Left hindlimb (tissue), 1 donor: ENCODE results near the gene ASB1.
"Not testable (repeated sequence)": the region's sequence is repeated elsewhere in the genome, so short reads cannot be mapped to it uniquely, and the experiment has no call there.

ENCODE experiments used
- DNase-seq: peaks from one replicate; pipeline ENCODE4 v3.0.0-alpha.2; 2018

Gene ASB1

GRCh38 chr2:238404406-238405216 lies 22.1 kb upstream of the ASB1 start:
- no peak for DNase-seq

DNA sequence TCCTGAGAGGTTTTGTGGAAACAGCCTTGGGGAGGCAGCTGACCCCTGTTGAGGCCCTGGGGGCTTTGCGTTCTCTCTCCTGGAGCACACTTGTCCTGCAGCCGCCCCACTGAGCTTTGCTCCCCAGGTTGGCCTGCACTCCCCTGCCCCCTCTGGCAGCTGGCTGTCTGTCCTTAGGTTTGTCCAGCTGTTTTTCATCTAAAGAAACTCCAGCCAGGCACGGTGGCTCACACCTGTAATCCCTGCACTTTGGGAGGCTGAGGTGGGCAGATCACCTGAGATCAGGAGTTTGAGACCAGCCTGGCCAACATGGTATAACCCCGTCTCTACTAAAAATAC lies 21.5 kb upstream of the ASB1 start:
- not testable (repeated sequence) for DNase-seq

DNA sequence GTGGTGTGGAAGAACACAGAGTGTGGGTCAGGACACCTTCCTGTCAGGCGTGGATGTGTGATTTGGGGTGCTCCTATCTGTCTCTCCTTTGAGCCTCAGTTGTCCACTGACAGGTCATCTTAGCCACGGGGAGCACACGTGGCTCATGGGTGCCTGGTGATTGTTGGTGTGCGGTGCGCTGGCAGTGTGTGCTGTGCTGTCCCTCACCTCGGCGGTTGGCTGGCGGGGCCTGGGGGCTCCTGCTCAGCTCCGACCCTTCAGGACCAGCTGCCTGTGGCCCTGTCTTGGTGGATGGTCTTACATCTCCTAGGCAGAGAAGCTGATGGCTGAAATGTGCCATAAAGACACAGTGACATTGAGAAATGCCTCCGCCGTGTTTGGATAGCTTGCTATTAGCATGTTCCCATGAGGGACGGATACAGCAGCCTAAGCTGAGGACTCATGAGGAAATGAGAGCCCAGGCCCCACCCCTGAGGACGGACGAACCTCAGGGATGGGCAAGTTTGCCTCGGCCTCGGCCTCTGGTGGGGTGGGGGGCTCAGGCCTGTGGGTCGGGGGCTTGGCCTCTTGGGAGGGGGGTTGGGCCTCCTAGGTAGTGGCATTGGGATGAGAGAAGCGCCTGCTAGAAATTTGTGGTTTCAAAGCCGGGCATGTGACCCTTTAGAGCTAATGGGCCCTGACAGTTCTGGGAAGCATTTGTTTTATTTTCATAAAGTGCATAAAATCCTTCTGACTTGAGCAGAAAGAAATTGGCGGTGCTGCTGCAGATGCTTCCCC lies 20.3 kb upstream of the ASB1 start:
- no peak for DNase-seq

- DNase-seq = no peak
Observed at GRCh38 chr2:238406998-238407285, 19.8 kb upstream of the ASB1 start.

- DNase-seq = no peak
Observed at GRCh38 chr2:238407566-238407965, 19.2 kb upstream of the ASB1 start.

GRCh38 chr2:238408615-238409340 lies 17.9 kb upstream of the ASB1 start:
- no peak for DNase-seq

DNA sequence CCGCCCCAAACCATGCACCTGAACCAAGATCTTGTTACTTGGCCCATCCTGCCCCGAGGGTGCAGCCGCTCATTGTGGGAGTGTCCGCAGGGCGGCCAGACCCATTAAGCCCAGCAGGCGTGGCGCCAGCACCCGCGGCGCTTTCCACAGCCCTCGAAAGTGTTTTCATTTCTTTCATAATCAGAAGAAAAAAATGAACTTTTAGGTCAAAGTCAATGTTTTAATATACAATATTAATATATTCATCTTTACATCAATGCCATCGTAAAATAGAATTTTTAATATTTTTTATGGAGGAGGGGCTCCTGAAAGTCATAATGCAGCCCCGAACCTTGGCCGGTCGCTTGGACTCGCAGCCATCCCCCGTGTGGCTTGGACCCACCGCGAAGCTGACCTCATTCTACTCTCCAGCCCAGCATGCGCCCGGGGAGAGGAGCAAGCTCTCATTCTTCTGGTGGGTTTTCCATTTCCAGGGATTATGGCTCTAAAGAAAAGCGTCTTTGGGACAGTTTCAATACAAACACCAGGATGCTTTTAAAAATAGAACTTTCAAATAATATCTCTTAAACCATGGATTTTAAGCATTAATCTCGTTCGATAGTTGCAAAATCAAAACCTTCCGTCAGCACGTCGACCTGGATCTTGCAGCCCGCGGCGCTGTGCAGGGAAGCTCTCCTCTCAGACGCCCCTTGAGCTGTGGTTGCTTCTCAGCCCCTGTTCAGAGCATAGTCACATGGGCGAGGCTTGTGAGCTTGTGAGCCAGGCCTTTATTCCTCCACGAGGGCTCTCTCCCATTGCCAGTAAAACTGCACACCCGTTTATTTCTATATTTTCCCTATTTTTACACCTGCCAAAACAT lies 17.2 kb upstream of the ASB1 start:
- peak; percentile 55 for DNase-seq

DNA sequence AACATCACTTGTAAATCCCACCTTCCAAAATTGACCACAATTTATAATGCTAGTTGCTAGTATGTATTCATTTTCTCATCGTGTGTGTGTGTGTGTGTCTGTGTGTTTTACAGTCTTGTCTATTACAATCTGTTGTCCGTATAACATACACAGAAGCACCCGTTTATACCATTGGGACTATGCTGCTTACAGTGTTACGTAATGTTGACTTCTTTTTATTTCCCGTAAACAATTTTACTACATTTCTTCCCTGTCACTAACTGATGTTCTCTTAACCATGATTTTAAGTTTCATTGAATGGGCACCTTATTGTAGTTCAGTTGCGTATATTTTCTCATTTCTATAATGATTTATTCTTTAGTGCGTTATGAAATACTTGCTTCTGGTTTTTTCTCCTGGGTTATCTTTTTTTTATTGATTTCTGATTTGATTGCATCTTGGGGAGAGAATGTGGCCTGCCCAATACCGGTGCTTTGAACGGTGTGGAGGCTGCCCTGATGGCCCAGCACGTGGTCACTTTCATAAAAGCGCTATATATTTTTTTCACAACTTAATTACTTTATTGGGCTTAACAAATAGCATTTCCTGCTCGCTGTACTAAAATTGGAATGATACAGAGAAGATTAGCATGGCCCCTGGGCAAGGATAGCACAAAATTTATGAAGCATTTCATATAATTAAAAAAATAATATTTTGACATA lies 14.5 kb upstream of the ASB1 start:
- no peak for DNase-seq

- DNase-seq = no peak
Observed at GRCh38 chr2:238413368-238413767, 13.4 kb upstream of the ASB1 start.

DNA sequence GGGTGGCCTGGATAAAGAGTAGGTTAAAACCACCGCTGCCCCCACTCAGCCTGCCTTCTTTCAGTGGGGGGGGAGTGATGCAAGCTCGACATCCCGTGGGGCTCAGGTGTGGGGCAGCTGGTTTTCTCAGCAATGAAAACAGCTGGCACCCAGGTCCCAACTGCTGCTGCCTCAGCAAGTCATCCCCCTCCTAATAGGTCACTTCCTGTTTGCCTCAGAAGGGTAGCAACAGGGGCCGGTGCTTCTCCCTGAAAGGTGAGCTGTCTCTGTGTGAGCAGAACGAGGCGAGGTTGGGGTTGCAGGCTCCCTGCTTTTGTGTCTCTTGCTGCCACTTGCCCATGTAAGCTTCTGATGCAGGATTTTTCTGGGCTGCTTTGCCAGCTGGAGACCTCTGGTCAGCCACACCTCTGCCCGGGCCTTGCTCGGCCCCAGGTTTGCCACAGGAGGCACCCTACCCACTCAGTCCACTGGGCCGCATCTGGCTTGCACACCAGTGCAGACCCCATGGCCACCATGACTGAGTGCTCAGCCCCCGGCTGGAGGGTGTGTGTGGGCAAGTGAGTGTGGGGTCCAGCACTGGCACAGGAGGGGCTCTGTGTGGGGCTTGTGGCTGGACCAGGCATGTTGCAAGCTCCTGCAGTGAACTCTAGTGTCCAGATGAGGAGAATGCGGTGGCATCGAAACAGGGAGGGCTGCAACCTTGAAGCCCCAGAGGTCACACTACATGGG lies 11.5 kb upstream of the ASB1 start:
- DNase-seq = no peak

GRCh38 chr2:238415893-238416292 lies 10.8 kb upstream of the ASB1 start:
- no peak for DNase-seq

DNA sequence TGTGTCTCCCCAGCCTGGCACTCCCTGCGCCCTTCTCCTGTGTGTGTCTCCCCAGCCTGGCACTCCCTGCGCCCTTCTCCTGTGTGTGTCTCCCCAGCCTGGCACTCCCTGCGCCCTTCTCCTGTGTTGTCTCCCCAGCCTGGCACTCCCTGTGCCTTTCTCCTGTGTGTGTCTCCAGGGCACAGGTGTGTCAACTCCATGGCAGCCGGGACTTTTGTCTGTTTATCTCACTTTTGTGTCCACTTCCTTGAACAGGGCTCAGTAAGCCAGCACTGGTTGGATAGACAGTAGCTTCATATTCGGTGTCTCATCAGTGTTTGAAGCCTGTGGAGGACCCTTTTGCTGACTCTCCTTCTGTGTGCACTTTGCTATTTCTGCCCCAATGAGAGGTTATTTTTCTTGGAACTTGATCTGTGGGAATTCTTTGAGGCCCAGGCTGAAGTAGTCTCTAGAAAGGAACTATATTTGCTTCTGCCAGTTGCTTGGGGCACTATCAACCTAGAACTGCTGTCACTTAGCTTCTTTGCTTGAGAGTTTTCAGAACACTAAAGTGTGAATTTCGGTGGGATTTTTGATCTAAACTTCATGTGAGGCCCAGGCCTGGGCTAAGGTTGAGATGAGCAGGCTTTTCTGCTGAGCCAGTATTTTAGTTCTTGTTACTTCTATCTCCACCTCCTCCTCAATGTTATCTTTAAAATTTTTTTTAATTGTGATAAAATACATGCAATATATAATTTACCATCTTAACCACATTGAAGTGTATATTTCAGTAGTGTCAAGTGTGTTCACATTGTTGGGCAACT lies 8.3 kb upstream of the ASB1 start:
- DNase-seq = no peak

GRCh38 chr2:238418999-238419546 lies 7.7 kb upstream of the ASB1 start:
- DNase-seq = no peak

- DNase-seq = no peak
Observed at GRCh38 chr2:238420442-238420841, 6.3 kb upstream of the ASB1 start.

- DNase-seq = peak; percentile 51
Observed at GRCh38 chr2:238420878-238421694, 5.6 kb upstream of the ASB1 start.

- DNase-seq = peak; percentile 41
Observed at GRCh38 chr2:238421695-238422035, 5.1 kb upstream of the ASB1 start.

- no peak for DNase-seq
Observed at GRCh38 chr2:238422285-238422684, 4.4 kb upstream of the ASB1 start.

DNA sequence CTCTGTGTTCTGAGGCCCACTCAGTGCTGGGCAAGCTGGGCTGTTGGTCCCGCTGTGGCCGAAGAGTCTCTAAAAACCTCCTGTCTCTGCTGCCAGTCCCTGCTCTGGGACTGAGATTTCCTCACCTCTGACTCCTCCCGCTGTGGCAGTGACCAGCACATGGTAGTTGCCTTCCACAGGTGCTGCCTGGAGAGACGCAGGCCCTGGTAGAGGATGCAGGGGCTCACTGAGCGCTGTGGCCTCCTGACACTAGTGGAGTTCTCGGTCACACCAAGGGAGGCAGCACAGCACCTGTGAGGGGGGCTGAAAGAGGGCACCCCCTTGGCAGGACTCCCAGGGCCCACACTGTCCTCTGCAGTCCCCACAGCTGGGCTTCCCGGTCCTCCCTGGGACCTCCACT lies 3.8 kb upstream of the ASB1 start:
- no peak for DNase-seq

DNA sequence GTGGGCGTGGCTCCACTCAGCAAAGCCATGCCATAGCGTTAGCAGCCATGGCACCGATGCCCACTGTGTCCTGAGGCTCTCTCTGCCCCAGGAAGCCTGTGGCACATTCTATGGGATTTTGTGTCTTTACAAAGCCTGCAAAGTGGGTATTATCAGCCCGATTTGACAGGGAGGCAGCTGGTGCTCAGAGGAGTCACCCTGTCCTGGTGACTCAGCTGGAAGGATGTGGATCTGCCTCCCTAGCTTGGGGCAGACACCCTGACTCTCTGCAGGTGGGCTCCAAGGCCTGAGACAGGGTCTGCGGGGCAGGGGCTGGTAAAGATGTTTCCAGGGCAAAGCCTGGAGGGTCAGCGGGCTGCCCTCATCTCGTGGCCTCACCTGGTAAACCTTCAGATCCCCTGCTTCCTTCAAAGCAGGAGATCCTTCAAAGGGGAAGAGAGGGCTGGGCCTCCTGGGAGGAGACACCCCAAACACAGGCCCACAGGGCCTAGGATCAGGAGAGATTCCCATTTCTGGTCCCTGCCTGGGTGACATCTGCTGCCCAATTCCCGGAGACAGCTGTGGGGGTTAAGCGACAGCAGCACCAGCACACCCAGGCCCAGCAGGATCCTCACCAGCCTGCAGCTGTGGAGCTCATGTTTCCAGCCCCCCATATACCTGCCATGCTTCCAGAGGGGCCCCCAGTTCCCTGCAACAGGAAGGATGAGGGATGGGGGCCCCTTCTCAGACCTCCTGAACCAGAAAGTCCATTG lies 3.0 kb upstream of the ASB1 start:
- no peak for DNase-seq
